HG03135 (cell line): ENCODE results near the gene LRRN2.

ENCODE experiments used
- ATAC-seq: cut with Tn5 transposase; IDR thresholded peaks from one replicate; pipeline ENCODE4 v1.9.1; 2021; ENCODE audit warnings: mild to moderate bottlenecking, moderate library complexity; ENCODE audit not compliant: unreplicated experiment

Gene LRRN2

DNA sequence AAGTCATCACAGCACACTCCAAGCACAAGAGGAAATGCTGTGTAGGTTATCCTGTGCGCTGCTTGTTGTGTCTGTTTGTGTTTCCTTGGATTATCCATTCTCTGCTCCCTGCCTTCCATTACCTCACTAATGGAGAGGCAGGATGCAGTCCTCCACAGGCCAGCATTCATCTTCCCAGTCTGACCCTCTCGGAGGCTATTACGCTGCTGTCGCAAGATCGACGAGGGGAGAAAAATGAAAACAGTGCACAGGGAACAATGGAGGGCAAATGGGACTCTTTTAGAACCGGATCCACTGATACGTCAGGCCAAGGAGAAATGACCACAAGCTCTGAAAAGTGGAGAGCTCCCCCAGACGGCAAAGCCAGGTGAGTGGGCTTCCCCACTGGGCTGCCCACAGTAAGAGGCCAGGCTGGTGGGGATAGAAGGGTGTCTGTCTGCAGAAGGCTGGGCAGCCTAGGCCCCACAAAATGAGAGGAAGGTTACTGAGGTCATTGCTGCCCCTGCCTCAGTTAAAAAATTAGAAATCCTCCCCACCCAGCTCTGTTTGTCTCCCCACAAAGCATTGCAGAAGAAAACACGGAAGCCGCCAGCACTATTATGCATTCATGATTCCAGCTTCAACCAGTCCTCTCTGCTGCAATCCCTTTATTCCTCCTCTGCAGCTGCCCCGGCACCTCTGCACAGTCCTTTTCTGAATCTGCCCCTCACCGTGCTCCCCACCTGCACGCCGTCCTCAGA lies 21.7 kb downstream of the LRRN2 start:
- ATAC-seq = no peak

DNA sequence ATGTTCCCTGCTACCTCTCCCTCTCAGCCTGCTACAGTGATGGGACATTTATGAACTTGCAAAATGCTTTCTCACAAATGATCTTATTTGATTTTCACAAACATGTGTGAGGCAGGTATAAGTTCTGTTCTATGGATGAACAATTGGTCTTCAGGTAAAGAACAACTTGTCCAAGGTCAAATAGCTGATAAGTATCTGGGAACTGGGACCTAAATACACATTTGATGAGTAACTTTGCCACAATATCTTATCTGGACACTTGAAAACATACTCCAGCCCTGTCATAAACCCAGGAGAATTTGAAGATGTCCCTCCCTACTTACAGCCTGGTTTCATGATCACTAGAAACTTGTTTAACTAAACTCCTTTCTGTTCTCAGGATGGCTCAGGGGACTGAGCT lies 23.0 kb downstream of the LRRN2 start:
- no peak for ATAC-seq

DNA sequence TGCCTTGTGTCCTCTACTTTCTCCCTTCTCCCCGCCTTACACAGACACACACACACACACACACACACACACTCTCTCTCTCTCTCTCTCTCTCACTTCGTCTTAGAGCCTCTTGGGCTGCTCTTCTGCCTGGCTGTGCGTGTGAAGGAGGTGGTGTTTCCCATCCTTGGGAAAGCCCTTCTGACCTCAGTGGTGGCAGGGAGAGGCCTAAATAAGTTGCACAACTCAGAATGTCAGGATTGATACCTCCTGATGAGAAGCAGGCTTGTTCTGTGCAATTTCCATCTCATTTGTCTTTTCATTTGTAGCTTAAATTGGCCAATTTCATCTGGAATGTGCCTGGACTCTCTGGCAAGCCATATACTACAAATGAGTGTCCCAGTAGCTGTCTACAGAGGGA lies 25.0 kb downstream of the LRRN2 start:
- ATAC-seq = no peak

DNA sequence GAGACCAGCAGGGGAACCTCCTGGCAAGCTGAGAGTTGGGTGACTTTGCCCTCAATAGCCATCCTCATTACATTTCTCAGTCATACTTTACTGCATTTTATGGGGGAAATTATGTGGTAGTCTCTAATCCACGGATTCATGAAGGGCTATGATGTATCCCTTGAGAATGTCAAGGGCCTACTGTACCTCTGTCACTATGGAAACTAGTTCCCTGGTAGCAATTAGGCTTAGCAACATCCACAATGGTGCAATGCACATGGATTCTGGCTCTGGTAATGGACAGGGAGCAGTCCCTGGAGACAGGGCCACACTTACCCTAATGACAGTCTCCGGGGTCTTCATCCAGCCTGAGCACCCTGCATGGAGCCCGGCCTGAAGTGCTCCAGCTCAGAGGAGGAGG lies 26.5 kb downstream of the LRRN2 start:
- no peak for ATAC-seq

DNA sequence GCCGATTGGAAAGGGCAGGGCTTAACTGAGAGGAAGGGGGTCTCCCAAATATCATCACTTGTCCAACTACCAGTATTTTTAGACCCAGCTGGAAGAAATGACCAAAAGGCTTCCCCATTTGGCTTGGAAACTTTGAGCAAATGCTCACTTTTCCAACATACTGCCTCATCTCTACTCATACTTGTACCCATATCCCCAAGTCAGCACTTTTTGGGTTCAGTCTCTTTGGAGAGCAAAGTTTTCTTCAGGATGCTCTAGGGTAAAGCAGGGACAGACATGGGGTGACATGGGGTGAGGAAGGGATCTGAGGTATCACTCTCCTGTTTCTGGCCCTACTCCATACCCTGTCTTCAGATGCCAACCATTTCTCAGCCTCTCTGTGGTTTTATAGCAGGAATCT lies 27.2 kb downstream of the LRRN2 start:
- no peak for ATAC-seq

DNA sequence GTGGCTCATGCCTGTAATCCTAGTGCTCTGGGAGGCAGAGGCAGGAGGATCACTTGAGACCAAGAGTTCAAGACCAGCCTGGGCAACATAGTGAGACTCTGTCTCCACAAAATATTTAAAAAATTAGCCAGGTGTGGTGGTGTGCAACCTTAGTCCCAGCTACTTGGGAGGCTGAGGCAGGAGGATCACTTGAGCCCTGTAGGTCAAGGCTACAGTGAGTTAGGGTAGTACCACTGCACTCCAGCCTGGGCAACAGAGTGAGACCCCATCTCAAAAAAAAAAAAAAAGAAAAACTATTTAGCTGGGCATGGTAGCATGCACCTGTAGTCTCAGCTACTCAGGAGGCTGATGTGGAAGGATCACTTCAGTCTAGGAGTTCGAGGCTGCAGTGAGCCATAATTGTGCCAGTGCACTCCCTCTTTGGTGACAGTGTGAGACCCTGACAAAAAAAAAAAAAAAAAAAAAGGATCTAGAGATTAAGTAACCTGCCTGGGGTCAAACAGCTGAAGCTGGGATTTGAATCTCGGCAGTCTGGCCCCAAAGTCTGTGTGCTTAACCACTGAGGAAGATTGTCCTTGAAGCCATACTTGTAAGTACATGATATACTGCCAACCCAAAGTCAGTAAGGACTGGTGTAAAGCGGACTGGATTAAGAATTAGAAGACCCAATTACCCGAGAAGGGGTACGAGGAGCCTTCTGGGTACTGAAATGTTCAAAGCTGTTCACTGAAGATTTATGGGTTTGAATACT lies 31.8 kb downstream of the LRRN2 start:
- ATAC-seq = no peak

DNA sequence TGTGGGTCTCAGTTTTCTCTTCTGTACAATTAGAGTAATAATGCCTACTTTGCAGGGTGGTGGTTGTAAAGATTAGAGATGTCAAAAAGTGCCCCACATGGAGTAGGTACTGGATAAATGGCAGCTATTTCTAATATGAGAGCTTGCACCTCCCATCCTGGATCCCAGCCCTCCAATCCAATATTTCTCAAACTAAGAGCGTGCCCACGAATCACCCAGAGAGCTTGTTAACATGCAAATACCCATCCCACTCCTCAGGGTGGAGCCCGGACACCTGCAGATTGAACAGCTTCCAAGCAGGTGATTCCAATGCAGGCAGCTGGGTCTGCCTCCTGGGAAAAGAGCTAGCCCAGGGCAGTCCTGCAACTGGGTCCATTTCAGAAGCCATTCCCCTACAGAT lies 33.0 kb downstream of the LRRN2 start:
- no peak for ATAC-seq

DNA sequence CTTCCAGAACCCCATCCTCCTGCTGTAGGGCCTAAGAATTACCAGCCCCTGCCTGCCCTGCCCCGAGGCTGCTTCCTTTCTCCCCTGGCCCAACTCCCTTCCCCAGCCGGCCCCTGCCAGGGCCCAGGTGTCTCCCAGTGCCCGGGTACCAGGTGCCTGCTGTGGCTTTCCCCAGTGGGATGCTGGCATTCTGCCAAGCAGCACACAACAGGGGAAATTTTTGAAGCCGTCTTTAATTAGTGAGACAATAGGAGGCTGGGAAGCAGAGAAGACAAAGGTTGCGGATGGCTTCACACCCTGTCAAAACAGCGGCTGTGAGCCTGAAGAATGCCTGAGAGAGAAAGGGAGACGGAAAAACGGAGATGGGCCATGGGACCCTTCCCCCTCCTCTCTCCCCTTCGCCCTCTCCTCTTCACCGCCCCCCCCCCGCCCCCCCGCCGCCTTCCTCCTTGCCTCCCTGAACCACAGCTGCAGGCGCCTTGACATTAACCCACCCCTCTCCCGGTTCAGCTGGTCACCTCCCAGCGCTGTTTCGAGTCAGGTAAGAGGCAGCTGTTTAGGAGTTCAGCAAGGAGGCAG lies 33.6 kb downstream of the LRRN2 start:
- ATAC-seq = no peak

DNA sequence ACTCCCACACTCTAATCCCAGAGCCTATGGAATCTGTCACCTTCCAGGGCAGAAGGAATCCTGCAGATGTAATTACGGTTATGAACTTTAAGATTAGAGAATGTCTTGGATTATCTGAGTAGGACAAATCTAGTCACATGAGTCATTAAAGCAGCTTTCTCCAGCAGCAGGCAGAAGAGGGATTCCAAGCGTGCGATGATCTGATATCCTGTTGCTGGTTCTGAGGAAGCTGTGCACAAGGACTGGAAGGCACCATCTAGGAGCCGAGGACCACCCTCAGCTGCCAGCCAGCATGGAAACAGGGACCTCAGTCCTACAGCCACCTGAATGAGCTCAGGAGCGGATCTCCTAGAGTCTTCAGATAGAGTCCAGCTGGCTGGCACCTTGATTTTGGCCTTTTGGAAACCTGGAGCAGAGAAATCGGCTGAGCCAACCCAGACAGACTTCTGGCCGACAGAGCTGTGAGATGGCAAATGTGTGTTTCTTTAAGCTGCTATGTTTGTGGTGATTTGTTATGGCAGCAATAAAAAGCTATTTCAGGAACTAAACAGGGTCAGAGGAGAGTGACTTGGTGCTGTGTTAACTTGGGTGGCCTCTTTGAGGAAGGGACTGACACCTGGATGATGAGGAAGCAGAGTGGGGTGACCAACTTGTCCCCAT lies 34.5 kb downstream of the LRRN2 start:
- ATAC-seq = no peak

DNA sequence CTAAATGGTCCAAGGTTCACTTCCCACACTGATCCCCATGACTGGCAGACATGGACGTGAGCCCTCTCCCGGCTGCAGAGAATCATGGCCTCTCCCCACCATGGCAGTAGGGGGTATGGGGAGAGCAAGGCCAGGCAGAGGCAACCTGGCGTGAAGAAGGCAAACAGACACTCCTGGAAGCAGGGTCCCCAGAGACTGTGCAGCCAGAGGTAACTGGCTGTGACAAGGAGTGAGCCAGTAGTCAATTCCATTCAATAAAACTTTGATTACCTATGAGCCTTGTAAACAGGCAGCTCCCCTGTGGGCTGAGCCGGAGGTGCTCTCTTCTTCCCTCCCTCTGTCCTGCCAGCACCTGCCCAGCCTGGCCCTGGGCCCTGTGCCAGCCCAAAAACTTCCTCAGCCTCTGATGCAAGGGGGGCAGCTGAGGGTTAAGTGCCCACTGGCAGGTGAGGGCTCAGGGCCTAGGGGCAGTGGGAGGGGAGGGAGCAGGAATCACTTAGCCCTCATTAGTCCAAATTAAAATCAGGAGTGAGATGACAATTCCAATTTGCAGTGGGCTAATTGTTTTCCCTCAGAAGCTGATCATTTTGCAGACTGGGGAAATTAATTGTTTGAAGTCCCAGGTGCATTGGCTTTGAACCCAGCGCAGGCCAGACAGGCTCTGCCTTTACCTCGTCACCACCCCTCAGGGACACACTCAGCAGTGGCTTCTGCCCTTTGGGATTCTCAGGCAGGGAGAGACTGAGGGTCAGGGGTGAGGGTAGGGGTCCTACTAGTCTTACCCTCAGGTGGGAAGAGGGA lies 35.6 kb downstream of the LRRN2 start:
- ATAC-seq = no peak

DNA sequence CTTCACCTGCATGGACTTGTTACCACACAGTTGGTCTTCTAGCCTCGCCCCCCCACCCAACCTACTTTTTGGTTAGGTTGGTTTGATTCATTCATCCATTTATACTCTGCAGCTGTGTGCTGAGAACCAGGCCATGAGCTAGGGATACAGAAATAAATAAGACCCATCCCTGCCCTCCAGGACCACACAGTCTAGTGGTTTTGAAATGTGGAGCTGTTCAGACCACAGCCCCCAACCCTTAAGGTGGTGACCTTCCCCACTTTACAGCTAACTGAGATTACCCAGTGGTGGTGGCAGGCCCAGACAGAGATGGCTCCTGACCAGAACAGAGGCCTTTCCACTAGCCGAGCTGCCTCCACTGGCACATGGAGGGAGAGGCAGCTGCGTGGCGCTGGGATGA lies 37.0 kb downstream of the LRRN2 start:
- ATAC-seq = no peak

DNA sequence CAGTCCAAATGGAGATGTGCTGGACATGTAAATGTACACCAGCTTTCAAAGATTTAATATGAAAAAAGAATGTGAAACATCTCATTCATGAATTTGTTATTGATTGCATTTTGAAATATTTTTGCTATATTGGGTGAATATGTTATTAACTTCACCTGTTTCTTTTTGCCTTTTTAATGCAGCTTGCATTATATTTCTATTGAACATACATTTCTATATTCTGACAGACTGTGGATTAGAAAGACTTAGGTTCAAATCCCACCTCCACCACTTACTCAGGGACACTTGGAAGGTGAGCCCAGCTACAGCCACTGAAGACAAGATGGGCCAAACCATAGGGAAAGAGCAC lies 37.8 kb downstream of the LRRN2 start:
- no peak for ATAC-seq

DNA sequence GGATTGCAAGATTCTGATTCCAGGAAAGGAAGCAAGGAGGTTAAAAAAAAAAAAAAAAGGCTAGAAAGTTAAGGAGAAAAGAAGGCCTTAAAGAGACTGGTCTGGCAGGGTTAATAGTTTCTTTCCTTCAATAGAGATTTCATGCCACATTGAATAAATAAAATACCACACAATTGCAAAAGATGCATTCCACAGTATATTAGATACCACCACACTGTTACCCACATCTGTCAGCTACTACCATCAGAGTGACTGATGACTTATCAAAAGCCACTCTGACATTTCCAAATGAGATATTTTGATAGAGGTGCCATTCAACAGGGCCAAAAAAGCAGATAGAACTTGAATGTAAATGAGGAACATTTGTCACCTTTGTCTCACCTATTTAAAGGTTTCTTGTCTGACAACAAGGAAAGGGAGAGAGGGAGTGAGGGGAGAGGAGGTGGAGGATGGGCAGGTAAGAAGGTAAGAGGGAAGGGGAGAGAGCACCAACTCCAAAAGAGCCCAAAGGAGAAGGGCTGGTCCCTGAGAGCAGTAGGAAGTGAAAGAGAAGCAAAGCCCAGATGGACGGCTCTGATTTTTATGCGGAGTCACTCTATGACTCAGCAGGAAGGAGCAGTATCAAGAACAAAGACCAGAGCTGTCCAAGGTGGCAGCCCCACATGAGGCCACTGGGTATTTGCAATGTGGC lies 38.3 kb downstream of the LRRN2 start:
- no peak for ATAC-seq

DNA sequence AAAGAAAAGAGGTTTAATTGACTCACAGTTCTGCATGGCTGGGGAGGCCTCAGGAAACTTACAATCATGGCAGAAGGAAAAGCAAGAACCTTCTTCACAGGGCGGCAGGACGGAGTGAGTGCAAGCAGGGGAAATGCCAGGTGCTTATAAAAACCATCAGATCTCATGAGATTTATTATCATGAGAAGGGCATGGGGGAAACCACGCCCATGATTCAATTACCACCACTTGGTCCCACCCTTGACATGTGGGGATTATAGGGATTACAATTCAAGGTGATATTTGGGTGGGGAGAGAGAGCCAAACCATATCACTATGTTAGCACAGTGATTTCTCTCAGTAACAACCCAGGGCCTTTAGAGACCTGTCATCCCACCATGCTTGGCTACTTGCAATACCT lies 39.9 kb downstream of the LRRN2 start:
- ATAC-seq = no peak

DNA sequence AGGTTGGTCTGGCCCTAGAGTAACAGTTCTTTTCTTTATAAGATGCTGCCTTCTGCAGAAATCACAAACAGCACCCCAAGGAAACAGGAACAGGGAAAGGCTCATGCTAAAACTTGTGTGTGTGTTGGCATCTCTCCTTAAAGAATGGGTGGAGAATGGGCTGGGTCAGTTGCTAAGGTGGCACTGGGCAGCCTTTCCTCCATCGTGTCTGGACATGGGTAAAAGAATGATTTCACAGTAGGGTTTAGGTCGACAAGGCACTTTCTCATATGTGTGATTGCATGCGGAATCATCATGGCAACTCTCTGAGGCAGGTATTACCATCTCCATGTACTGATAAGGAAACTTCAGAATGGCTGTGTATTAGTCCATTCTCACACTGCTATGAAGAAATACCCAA lies 40.3 kb downstream of the LRRN2 start:
- no peak for ATAC-seq

DNA sequence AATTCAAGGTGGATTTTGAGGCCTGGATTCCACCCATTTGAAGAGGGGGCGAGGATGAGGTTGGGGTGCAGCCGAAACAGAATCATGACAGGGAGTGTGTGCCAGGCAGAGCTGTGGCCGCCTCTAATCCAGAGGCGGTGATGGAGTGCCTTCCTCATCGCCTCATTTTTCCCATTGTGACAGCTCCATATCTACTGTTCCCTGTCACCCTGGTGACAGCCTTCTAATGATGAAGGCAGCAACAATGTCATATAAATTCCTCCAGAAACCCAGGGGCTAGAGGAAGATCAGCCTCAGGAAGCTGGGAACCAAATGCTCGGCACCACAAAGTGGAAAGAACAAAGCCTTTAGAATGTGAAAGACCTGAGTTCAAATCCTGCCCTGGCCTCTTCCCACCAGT lies 42.0 kb downstream of the LRRN2 start:
- no peak for ATAC-seq

DNA sequence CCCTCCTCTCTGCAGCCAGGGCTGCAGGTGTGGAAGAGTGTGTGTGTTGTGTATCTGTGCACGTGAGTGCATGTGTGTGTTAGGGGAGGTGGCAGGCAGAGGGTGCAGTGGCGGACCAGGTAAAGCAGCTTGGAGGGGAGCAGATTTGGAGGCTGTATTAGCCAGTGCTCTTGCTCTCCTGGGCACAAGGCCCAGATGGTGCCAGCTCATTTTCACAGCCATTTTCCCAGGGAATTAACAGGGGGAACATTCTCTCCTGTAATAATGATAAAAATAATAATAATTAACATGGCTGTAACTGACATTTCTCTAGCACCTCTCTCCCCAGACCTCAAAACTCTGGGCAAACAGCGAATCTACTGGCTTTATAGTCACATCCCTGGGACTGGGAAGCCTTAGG lies 43.6 kb downstream of the LRRN2 start:
- ATAC-seq = no peak

DNA sequence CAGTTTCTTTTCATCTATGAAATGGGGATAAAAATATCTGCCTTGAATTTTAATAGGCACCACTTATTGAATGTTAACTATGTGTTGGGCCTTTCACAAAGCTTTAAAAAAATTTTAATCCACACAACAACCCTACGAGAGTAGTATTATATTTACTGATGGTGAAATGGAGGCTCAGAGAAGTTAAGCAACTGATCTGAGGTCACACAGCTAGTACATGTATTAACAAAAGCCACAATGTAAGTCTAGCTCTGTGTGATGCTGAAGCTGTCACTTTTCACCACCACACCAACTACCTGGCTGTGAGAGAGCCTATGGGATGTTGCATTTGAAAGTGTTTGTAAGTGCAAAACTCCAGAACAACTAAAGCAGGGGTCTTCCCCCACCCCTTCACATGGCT lies 44.1 kb downstream of the LRRN2 start:
- ATAC-seq = no peak

DNA sequence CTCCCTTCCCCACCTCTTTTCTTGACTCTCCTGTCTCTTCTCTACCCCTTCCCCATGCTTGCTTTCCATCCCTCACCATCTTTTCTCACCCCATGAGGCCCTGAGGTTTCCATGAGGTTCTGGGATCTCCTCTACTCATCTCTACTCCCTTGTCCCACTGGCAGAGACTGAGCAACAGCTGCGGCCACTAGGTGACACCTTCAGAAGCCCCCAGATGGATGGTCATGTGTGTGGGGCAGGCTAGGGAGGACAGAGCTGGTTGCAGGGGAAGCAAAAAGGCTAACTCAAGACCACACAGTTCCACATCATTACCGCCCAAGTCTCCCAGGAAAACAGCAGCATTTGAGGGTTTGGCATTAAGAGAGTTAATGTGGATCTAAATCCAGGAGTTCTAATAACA lies 45.0 kb downstream of the LRRN2 start:
- ATAC-seq = no peak

DNA sequence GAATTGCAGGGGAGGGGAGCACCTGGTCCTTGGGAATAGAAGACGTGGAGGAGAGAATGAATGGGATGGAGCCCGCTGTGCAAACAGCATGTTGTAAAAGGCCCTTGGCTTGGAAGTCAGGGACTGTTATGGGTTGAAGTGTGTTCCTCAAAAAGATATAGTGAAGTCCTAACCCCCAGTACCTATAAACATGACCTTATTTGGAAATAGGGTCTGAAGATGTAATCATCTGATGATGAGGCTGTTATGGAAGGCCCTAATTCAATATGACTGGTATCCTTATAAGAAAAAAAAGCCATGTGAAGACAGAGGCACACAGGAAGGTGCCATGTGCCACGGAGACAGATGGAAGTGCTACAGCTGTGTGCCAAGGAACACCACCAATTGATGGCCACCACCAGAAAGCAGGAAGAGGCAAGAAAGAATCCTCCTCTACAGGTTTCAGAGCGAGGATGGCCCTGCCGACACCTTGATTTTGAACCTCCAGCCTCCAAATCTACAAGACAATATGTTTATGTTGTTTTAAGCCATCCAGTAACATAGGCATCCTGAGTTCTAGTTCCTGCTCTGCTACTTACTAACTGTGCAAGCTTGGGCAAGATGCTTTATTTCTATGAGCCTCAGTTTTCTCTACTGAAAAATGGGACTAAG lies 51.2 kb downstream of the LRRN2 start:
- no peak for ATAC-seq
